GM19023 (cell line): ENCODE measurements around the gene NPR1.
"Not testable (repeated sequence)": the region's sequence is repeated elsewhere in the genome, so short reads cannot be mapped to it uniquely, and the experiment has no call there.

ENCODE experiments used
- ATAC-seq: cut with Tn5 transposase; IDR thresholded peaks from one replicate; pipeline ENCODE4 v1.9.1; 2021; ENCODE audit warnings: mild to moderate bottlenecking, moderate library complexity; ENCODE audit not compliant: unreplicated experiment

NPR1 gene

DNA sequence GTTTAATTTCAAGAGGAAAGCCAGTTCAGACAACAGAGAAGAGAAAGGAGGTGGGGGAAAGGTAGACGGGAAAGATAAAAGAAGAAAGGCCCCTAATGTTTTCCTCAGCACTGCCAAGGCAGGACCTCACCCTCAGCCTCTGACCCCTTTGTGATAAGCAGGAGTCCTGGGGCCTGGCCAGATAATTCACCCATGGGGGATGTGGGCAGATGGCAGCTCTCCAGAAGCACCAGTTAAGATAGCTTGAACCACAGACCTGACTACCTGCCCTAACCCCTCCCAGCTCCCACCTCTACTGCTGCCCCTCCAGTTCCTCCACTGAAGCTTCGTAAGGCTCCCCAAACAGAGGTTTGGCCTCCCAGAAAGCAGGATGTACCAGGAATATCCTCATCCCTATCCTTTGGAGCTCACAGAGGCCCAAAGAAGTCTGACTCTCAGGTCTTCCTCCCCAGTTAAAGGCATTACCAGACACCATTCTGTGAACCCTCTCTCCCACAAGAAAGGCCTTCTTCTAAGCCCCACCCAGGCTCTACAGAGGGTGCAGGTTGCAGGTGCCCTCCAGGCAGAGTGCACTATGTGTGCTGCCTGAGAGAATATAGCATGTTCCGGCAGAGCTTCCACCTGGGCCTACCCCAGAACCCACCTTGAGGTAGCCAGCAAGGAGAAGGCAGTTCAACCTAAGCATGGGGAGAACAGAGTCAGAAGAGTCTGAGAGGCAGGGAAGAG lies 29.2 kb upstream of the NPR1 start:
- no peak for ATAC-seq

DNA sequence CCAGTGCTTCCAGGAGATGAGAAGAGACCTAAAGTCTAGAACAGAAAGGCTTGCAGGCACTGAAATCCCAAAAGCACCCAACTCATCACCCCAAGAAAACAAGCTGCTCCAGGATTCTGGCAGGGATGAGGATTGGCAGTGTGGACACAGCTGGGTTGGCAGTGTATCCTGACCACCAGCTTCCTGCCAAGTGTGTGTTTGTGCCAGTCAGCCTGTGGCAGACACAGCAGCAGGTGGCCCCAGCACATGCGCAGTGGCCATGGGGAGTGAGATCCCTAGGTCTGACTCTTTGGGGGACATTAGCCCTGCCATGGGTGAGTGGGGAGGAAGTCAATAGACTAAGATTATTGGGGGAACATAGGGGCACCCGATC lies 28.6 kb upstream of the NPR1 start:
- ATAC-seq = no peak

DNA sequence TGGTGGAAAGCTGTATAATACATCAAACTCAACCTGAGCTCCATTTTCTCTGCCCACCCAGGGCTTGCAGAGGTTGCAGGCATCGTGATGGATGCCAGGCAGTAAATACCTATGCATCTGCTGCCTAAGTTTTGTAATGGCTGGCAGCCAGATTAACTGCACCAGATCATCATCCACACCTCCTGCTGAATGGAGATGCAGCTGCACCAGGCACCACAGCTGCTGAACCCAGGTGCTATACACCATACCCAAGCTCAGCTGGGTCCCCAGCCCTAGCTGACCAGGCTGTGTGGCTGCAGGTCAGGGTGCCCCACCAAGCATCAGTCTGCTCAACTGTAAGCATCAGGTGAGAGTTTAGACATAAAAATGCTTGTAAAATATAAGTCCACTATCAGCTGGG lies 26.7 kb upstream of the NPR1 start:
- no peak for ATAC-seq

DNA sequence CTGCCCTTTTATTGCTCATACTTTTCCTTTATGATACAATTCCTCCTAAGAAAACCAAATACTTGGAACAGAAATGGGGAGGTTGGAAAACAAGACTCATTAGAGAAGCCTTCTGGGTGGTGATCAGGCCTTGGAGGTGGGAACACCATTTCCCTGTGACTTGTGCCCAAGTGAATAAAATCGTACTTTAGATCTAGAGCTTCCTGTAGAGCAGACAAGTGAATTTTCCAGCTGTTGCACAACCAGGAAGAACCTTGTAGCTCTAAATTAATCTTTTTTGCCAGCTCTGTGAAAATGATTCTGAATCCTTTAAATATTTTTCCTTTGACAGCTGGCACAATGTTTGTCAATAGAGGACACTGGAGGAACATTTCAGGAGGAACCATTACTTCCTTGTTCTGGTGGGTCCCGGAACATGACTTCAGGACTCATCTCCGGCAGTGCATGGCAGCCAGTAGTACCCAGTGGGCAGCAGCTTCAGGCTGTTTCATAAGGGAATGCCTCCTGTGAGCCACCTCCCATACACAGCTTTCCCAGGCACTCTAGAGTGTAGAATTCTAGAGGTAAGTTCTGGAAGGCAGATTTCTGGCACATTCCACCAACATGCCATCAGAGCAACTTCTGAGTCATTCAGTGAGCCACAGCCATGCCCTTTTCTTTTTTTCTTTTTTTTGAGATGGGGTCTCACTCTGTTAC lies 25.5 kb upstream of the NPR1 start:
- no peak for ATAC-seq

DNA sequence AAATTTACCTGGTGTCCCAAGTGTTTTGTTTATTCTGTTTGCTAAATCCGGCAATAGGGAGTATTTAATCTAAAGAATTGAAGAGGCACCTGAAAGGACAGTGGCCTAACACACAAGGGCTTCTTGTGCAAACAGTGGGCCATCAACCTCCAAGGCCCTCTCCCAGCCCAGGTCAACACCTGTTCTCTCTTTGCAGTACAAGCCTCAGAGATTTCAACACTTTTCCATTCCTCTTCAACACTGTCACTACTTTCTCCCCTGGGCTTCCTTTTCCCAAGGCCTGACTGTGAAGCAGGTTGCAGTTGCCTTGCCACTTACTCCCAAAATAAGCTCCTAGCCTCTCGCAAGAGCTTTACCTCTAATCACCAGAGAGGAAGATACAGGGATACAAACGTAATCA lies 23.2 kb upstream of the NPR1 start:
- ATAC-seq = no peak

DNA sequence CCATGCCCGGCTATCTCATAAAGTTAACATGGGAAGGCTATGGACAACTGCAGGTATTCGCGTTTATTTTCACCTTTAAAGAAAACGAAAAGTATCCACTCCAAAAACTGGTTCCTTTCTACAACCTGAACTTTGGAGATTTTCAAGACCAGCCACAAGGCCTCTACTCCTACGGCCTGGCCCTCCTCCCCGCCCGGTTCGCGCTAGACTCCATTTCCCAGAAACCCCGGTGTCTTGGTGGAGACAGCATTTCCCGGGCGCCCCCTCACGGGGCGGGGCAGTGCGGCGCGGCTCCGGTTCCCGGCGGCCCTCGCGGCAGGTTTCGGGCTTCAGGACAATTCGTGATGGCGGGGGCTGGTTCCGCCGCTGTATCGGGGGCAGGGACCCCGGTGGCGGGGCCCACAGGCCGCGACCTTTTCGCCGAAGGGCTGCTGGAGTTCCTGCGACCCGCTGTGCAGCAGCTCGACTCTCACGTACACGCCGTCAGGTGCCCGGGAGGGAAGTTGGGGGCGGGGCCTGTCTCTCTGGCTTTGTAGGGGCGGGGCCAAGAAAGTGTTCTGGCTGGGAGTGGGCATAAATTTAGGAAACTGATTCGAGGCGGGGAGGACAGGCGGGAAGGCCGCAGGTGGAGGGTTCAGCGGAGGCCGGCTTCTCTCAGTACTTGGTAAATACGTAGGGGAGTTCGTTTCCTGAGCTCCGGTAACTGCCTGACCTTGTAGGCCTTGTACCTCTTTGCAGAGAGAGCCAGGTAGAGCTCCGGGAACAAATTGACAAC lies 19.9 kb upstream of the NPR1 start, which contains the start of gene SNAPIN:
Gene SNAPIN (plus strand): TSS at position 304 of the 775 bp plus-strand sequence. CDS start 41 bp downstream, at position 345.
- peak; percentile 90 for ATAC-seq

DNA sequence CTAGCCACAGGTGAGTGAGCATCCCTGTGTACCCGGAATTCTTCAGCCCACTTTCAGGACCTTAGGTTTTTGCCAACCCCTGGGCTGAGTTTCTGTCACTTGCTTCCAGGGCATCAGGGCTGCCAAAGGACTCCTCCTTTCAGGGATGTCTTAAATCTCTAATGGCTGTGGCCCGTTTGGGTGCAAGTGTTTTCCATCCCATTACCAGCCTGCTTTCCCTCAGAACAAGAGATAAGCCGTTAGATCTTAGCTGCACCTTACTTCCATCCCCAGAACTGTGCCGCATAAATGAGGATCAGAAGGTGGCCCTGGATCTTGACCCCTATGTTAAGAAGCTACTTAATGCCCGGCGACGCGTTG lies 19.3 kb upstream of the NPR1 start:
- ATAC-seq = no peak

DNA sequence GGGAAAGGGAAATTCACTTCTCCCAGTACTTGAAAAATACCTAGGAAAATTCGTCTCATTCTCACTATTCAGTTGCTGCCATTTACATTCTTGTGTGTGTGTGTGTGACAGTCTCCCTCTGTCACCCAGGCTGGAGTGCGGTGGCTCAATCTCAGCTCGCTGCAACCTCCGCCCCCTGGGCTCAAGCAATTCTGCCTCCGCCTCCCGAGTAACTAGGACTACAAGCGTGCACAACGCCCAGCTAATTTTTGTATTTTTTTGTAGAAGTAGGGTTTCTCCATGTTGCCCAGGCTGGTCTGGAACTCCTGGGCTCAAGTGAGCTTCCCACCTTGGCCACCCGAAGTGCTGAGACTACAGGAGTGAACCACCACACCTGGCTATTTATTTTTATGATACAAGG lies 18.8 kb upstream of the NPR1 start:
- ATAC-seq = no peak

DNA sequence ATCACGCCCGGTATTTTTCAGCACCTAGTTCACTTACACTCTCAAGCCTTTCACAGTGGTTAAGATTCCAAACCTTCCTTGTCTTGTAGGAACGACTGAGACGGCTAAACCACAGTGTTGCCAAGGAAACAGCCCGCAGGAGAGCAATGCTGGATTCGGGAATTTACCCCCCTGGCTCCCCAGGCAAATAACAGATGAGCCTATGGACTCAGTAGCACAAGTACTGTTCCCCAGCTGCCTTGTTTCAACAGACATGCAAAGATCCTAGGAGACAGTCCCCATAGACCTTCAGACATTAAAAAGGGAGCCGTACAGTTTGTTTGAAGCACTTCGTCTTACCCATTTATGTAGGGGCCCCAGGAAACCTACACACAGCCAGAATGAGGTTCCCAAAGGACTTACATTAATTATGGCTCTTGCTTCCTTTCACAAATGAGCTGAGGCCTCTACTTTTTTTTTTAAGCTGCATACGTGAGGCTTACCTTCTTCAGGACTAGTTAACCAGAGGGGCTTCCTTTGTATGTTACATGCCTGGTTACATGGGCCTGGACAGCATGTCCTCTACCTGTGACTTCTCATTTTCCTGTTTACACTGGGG lies 17.3 kb upstream of the NPR1 start:
- no peak for ATAC-seq

DNA sequence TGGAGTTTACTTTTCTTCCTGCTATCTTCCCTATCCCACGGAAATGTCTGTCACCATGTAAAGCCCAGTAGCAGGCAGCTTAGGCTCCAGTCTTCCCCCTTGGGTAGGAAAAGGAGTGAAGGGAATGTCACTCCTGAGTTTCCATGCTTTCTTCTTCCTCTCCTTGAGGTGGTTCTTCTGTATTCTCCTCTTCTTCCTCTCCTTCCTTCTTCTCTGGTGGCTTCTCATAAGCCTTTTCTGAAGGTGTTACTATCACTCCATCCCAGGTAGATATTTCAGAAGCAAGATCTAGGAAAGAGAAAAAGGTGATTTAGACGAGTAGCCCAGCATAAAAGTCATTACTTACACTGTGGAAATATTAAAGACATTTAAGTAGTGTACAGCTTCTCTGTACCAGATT lies 16.2 kb upstream of the NPR1 start:
- no peak for ATAC-seq

DNA sequence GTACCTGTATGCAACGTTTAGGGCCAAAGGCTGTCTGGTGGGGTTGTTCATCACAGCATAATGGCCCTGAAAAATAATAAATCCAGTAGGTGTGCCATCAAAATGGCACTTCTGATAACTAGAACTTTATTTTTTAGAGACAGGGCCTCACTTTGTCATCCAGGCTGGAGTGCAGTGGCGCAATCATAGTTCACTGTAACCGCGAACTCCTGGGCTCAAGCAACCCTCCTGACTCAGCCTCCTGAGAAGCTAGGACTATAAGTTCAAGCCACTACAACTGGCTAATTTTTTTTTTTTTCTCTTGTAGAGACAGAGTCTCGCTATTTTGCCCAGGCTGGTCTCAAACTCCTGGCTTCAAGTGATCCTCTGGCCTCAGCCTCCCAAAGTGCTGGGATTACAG lies 15.3 kb upstream of the NPR1 start:
- no peak for ATAC-seq

DNA sequence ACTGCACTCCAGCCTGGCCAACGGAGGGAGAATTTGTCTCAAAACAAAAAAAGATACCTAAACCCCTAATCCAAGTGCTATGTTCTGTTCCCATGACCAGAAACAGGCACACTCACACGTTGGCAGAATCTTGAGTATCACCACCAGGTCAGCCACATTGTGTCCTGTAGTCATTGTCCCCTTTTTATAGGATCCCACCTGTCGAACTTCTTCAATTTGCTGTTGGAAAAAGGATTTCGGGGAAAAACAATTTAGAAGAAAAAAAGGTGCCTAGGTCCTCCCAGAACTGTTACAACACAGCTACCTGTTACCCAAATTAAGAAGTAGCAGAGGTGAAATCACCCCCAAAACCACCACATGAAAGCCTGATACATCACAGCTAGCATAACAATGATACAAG lies 11.0 kb upstream of the NPR1 start:
- no peak for ATAC-seq

DNA sequence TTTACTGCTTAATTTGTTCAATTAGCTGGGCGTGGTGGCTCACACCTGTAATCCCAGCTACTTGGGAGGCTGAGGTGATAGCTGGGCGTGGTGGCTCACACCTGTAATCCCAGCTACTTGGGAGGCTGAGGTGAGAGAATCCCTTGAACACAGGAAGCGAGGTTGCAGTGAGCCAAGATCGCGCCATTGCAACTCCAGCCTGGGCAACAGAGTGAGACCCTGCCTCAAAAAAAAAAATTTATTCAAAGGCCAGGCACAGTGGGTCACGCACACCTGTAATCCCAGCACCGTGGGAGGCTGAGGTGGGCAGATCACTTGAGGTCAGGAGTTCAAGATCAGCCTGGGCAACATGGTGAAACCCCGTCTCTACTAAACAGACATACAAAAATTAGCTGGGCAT lies 9.8 kb upstream of the NPR1 start:
- ATAC-seq = not testable (repeated sequence)

DNA sequence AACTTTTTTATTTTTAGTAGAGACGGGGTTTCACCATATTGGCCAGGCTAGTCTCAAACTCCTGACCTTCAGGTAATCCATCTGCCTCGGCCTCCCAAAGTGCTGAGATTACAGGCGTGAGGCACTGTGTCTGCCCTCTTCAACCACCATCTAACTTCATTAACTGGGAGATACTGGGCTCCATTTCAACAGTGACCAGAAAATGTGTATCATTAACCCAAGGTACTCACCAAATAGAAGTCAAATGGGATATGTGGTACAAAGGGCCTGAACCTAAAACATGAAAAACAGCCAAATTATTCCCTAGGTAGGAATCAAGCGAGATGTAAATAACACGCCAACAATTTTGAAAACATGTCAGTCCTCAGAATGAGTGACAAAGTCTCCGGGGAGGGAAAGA lies 8.9 kb upstream of the NPR1 start:
- ATAC-seq = no peak

DNA sequence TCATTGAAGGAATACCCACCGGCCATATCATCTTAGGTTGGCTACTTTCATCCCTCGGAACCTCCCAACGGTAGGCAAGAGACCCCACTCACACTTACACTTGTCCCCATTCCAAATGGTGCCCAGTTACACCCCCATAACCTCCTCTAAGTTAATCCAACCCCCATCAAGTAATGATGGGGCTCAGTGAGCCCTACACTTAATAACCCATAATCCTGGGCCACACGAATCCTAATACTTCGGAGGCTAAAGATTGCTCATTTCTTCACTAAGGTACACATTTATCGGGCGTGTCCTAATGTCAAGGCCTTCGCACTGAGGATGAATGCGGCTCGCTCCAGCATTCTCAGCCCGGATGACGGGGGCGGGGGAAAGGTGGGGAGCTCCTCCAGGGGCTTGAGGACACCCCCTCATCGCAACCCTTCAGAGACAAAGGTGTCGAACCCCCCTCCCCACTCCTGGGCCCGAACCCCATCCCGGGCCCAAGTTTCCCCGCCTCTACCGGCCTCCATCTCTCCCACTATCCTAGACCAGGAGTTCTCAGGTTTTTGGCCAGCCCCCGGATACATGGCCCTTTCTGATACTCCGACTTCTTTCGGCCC lies 8.1 kb upstream of the NPR1 start:
- ATAC-seq = no peak

DNA sequence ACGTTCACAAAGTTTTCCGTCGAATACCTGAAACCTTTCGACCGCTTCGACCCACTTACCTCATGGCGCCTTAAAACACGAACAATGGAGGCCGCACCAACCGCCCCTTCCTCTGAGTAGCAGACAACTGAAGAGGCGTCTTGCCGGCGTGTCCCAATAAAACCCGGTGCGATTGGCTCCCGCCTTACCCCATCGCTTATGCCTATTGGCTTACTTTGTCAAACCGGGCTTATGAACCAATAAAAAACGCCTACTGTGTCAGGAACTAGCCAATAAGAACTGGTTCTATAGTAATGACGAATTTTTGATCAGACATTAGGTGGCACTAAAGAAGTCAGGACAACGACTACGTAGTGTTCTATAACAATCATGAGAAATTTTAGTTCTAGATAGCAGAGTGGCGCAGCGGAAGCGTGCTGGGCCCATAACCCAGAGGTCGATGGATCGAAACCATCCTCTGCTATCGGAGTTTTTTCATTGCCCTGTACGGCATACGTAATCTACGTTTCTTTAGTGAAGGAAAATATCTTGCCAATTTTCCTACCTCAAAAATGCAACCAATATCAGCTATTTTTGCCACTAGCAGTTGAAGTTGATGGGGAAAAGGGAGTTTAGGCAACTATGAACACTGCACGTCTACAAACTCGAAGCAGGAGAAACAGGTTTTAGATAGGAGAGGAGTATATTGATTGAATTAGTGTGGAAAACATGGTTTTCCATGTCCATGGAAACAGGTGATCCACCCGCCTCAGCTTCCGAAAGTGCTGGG lies 7.4 kb upstream of the NPR1 start, which contains the start of gene ILF2:
Gene ILF2 (minus strand): TSS at position 135 of the 769 bp plus-strand sequence. CDS start 71 bp downstream, at position 64.
- peak; percentile 86 for ATAC-seq

DNA sequence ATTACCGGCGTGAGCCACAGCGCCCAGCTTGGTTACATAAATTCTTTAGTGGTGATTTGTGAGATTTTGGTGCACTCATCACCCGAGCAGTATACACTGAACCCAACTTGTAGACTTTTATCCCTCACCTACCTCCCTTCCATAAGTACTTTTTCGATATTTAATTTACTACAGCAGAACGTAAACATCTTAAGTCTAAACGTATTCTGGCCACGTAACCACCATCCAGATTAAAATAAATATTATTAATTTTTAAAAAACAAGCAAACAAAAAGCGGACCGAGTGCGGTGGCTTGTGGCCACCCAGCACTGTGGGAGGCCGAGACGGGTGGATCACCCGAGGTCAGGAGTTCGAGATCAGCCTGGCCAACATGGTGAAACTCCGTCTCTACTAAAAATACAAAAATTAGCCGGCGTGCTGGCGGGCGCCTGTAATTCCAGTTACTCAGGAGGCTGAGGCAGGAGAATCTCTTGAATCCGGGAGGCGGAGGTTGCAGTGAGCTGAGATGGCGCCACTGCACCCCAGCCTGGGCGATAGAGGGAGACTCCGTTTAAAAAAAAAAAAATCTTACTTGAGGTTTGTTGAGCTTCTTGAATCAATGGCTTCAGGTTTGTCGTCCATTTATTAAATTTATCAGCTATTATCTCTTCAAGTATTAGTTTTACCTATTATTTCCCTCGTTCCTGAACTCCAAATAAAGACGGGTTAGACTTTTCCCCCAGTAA lies 6.7 kb upstream of the NPR1 start:
- ATAC-seq = peak; percentile 15

DNA sequence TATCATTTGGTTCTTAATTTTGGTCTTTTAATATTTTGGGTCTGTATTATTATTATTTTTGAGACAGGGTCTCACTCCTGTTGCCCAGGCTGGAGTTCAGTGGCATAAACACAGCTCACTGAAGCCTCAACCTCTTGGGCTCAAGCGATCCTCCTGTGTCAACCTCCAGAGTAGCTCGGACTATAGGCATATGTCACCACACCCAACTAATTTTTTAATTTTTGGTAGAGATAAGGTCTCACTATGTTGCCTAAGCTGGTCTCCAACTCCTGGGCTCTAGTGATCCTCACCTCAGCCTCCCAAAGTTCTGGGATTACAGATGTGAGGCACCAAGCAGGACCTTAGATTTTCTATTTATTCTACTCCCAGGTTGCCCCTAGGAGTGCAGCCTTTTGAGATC lies 5.0 kb upstream of the NPR1 start:
- ATAC-seq = no peak

DNA sequence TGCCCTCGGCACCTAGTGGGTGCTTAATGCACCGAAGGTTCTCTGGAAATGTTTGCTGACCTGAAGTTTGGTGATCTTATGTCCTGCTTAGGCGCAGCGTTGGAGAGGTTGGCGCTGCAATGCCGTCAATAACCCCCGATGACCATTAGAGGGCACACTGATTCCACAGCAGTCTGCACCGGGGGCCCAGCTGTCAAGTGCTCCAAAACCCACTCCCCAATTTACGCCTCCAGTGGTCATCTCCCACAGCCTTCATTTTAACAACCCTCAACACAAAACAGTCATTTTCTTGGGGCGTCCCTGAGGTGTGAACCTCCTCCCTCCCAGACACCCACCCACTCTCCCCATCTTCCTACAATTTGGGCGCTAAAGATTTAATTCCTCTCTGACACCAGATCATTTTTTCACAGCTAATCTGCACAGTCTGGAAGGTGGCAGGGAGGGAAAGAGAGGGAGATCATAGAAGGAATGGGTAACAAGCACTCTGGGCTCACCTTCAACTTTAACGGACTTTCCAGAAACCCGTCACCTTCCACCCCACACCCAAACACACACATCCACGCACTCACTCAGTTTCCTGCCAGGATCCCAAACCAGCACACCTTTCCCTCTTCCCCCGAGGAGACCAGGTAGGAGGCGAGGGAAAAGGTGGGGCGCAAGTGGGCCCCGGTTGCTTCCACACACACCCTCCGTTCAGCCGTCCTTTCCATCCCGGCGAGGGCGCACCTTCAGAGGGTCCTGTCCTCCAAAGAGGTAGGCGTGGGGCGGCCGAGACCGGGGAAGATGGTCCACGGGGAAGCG lies 570 bp upstream of the NPR1 start:
- no peak for ATAC-seq
